NCI-H2227 (cell line): Measurements from ENCODE around the gene OR4B1.
"Not testable (repeated sequence)": the region's sequence is repeated elsewhere in the genome, so short reads cannot be mapped to it uniquely, and the experiment has no call there.

Experiments
- DNase-seq: peaks from one replicate; lab custom pipeline; 2025; ENCODE audit not compliant: unreplicated experiment; lab: John Stamatoyannopoulos, UW

The OR4B1 gene

GRCh38 chr11:48216510-48216909, at the start of gene OR4B1:
Gene OR4B1 (plus strand): TSS chr11:48216810. CDS start chr11:48216810, 0 bp downstream.
- DNase-seq = no peak

DNA sequence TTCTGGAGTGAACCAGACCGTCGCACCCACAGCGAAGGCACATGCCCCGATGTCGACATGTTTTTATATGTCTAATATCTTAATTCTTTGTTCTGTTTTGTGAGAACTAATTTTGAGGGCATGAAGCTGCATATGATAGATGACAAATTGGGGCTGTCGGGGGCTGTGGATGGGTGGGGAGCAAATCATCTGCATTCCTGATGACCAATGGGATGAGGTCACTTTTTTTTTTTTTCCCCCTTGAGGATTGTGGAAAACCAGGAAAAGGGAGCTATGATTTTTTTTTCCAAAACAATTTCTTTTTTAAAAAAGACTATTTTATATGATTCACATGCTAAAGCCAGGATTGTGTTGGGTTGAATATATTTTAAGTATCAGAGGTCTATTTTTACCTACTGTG, 49.2 kb upstream of the OR4B1 start:
- no peak for DNase-seq

DNA sequence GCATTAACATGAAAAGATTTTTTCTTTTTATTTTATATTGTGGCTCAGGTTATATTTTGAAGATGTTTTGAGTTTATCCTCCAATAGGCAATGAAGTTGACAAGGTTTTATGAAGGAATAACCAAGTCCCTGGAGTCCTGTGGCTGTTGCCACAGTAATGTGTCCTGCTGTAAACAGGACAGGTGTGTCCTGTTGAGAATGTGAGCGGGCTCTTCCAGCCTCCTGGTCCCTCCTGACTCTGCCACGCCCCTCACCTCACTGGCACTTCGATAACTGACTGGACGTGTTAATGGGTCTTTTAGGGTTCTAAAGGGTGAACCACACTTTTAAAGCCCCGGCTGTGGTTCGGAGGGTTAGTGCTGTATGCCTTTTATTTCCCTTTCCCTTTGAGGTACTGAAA, 47.8 kb upstream of the OR4B1 start:
- no peak for DNase-seq

DNA sequence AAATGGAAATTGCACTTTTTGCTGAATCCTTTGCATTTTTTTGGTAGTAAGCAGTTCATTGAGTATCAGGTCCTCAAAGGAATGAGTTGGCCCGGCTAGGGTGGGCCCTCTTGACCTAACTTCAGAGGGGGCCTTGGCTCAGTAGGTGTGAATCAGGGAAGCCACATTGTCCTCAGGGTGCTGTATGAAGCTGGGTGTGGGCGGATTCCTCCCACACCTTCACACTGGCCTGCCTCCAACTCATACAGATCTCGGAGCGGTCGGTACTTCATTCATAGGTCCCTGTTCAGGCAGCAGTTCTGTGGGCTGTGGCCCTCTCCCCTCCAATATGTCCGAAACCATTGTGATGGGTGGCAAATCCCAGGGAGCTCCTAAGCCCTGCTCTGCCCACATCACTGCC, 47.4 kb upstream of the OR4B1 start:
- no peak for DNase-seq

DNA sequence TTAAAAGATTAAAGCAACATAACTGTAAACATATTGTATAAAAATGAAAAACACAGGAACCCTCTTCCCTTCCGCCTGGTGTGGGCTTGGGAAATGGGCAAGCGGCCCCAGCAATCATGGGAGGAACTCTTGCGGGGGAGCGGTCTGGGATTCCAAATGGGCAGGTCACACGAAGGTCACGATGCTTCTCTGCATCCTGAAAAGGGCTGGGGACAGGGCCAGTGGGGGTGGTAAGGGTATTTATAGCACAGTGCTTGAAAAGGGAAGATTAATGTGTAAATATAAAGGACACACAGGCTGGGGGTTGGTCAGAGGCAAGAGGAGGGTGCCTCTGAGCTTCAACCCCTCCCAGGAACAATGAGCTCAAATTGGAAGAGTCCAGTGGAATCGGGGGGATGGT, 46.9 kb upstream of the OR4B1 start:
- no peak for DNase-seq

- no peak for DNase-seq
Observed at GRCh38 chr11:48170241-48171233, 46.1 kb upstream of the OR4B1 start.

- peak; percentile 84 for DNase-seq
Observed at GRCh38 chr11:48172818-48173609, 43.6 kb upstream of the OR4B1 start.

- DNase-seq = no peak
Observed at GRCh38 chr11:48177661-48178060, 38.9 kb upstream of the OR4B1 start.

- no peak for DNase-seq
Observed at GRCh38 chr11:48180627-48181026, 36.0 kb upstream of the OR4B1 start.

DNA sequence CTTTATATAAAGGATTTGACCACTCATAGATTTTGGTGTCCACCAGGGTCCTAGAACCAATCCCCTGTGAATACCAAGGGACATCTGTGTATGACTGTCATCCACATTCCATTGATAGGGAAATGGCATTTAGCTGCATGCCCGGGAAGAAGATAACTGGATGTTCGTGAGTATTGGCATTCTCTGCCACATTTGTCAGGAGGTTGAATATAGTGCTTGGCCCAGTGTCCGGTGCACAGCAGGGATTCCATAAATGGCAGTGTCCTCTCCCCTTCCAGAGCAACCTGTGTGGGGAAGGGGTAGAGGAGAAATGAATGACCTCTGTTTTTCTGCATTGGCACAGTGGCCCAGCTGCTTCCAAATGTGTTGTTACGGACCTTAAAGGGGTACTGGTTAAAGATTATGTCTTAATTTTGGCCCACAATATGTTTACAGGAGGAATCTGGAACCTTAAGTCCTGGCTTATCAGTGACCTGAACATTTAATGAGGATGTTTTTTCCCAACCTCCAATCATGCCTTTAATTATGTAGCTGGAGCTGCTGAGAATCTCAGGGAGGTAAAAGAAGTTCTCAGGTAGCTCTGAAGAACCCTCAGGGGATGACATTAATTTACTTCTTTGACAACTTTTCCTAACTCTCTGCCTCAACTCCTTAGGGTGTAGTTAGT, 33.6 kb upstream of the OR4B1 start:
- DNase-seq = no peak

- no peak for DNase-seq
Observed at GRCh38 chr11:48184452-48184851, 32.2 kb upstream of the OR4B1 start.

GRCh38 chr11:48190906-48191654, 25.5 kb upstream of the OR4B1 start:
- peak; percentile 29 for DNase-seq

- no peak for DNase-seq
Observed at GRCh38 chr11:48193876-48194275, 22.7 kb upstream of the OR4B1 start.

GRCh38 chr11:48207881-48208280, 8.7 kb upstream of the OR4B1 start:
- no peak for DNase-seq

GRCh38 chr11:48210052-48210451, 6.6 kb upstream of the OR4B1 start:
- DNase-seq = no peak

- no peak for DNase-seq
Observed at GRCh38 chr11:48228761-48229160, 12.2 kb downstream of the OR4B1 start.

DNA sequence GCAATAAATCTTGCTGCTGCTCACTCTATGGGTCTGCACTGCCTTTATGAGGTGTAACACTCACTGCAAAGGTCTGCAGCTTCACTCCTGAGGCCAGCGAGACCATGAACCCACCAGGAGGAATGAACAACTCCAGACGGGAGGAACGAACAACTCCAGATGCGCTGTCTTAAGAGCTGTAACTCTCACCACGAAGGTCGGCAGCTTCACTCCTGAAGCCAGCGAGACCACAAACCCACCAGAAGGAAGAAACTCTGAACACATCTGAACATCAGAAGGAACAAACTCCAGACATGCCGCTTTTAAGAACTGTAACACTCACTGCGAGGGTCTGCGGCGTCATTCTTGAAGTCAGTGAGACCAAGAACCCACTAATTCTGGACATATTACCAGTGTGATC, 13.4 kb downstream of the OR4B1 start:
- DNase-seq = not testable (repeated sequence)

- no peak for DNase-seq
Observed at GRCh38 chr11:48237727-48238126, 21.1 kb downstream of the OR4B1 start.

DNA sequence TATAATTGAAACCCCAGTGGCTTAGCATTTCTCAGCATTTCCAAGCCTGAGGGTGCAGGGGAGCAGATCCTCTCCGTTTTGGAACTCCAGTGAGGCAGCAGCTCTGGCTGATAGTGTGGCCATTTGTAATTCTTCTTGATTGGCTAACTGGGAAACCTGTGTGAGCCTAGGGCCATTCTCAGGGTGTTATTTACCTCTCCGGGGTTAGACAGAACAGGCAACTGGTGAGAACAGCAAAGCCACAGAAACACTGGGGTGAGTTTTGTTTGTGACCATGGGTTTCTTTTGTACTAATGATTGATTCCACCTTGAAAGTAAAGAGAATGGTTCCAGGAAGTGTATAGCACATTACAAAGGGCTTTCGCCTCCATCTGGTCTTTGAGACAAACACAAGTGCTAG, 25.9 kb downstream of the OR4B1 start:
- DNase-seq = no peak

DNA sequence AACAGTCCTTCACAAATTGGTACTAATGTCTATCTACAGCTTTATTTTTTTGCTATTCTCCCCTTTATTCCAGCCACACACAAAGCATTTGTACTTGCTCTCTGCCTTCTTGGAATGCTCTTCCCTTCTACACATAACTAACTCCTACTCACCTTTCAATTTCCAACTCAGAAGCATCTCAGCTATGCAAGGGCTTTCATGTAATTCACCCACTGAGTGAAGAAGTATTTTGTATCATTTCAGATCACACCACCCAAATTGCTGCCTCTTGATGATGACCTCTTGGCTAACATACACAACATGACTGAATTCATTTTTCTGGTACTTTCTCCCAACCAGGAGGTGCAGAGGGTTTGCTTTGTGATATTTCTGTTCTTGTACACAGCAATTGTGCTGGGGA, 28.2 kb downstream of the OR4B1 start, which contains the start of gene OR4X2:
OR4X2 (plus strand) TSS at position 301 of the 400 bp plus-strand sequence; CDS start at position 301, 0 bp downstream.
- no peak for DNase-seq

GRCh38 chr11:48248902-48249301, 32.3 kb downstream of the OR4B1 start:
- no peak for DNase-seq
